IMR-90 (cell line): Measurements from ENCODE around the gene ABCE1. TPM values are rescaled to one million over a fixed set of nuclear protein-coding genes. Genes with fewer than 3 reads are reported as not detected.

Experiments
- ATAC-seq: fragments of 200-7000 bp; cut with Tn5 transposase; 2 replicates; pipeline ENCODE4 v1.9.1; 2020; ENCODE audit warnings: low read depth, mild to moderate bottlenecking, moderate library complexity
- BruUV-seq: library from RNA; stranded (reverse); fragments of 400-500 nt; replicated peaks from 2 replicates; lab custom pipeline; 2021; lab: Mats Ljungman, UMichigan
- CTCF ChIA-PET: fragments of 300-600 bp; formaldehyde crosslinking; extraction: SDS; loops from one replicate; lab custom pipeline; 2021; ENCODE audit warnings: antibody characterized with exemption; lab: Yijun Ruan, JAX
- POLR2A ChIA-PET: fragments of 300-600 bp; sonication (Branson Sonifier 250); formaldehyde crosslinking; loops from one replicate; lab custom pipeline; 2022; ENCODE audit warnings: antibody characterized with exemption; ENCODE audit not compliant: unreplicated experiment; lab: Charles Lee
- DNase-seq: peaks from one replicate; pipeline ENCODE4 v3.0.0; 2013
- H2AFZ ChIP-seq: replicated peaks from 2 replicates; pipeline ENCODE3; 2013; ENCODE audit warnings: low read length, mild to moderate bottlenecking; ENCODE audit not compliant: poor library complexity
- H2AK5ac ChIP-seq: 2 replicates; pipeline ENCODE4 v1.6.1; 2013; ENCODE audit warnings: low read depth, low read length, inconsistent platforms
- H2AK9ac ChIP-seq: replicated peaks from 2 replicates; pipeline ENCODE3; 2013; ENCODE audit warnings: mild to moderate bottlenecking, low read depth, low read length, moderate library complexity; ENCODE audit not compliant: poor library complexity
- H2BK120ac ChIP-seq: 2 replicates; pipeline ENCODE4 v1.6.1; 2013; ENCODE audit warnings: low read depth, low read length, inconsistent platforms
- H2BK15ac ChIP-seq: 3 replicates; pipeline ENCODE4 v1.6.1; 2013; ENCODE audit warnings: low read depth, low read length, inconsistent platforms
- H2BK20ac ChIP-seq: 2 replicates; pipeline ENCODE4 v1.6.1; 2013; ENCODE audit warnings: low read depth, mild to moderate bottlenecking, inconsistent platforms, low read length, moderate library complexity
- H2BK5ac ChIP-seq: 2 replicates; pipeline ENCODE4 v1.6.1; 2013; ENCODE audit warnings: mild to moderate bottlenecking, low read depth, low read length, inconsistent platforms; ENCODE audit not compliant: poor library complexity, severe bottlenecking
- H3K14ac ChIP-seq: replicated peaks from 2 replicates; pipeline ENCODE4 v1.6.1; 2013; ENCODE audit warnings: low read depth, low read length, inconsistent platforms
- H3K18ac ChIP-seq: 2 replicates; pipeline ENCODE4 v1.6.1; 2013; ENCODE audit warnings: low read depth, low read length, control low read depth
- H3K23ac ChIP-seq: 2 replicates; pipeline ENCODE4 v1.6.1; 2013; ENCODE audit warnings: low read depth, low read length, inconsistent platforms
- H3K27ac ChIP-seq: 2 replicates; pipeline ENCODE4 v1.5.1; 2013; ENCODE audit warnings: mild to moderate bottlenecking, control low read depth, low read length; ENCODE audit not compliant: insufficient read depth
- H3K27me3 ChIP-seq: 2 replicates; pipeline ENCODE4 v1.6.1; 2013; ENCODE audit warnings: low read length; ENCODE audit not compliant: control insufficient read depth, insufficient read depth
- H3K36me3 ChIP-seq: 2 replicates; pipeline ENCODE4 v1.6.1; 2013; ENCODE audit warnings: low read length, mixed read lengths; ENCODE audit not compliant: control insufficient read depth, insufficient read depth
- H3K4ac ChIP-seq: 2 replicates; pipeline ENCODE4 v1.6.1; 2013; ENCODE audit warnings: low read depth, low read length, inconsistent platforms
- H3K4me1 ChIP-seq: 2 replicates; pipeline ENCODE4 v1.6.1; 2013; ENCODE audit warnings: low read length, mixed read lengths; ENCODE audit not compliant: control insufficient read depth, insufficient read depth
- H3K4me2 ChIP-seq: 2 replicates; pipeline ENCODE4 v1.6.1; 2013; ENCODE audit warnings: low read depth, mild to moderate bottlenecking, control low read depth, low read length, moderate library complexity
- H3K4me3 ChIP-seq: 2 replicates; pipeline ENCODE4 v1.5.1; 2013; ENCODE audit warnings: low read depth, mild to moderate bottlenecking, control low read depth, low read length, moderate library complexity; ENCODE audit not compliant: insufficient read depth
- H3K56ac ChIP-seq: 2 replicates; pipeline ENCODE4 v1.6.1; 2013; ENCODE audit warnings: low read length, inconsistent platforms; ENCODE audit not compliant: insufficient read depth; ENCODE audit errors: extremely low read depth
- H3K79me1 ChIP-seq, 2 experiments: 2 replicates each; pipeline ENCODE4 v1.6.1; 2013; ENCODE audit warnings: low read length in 2 of 2, inconsistent platforms in 1 of 2, low read depth in 1 of 2
- H3K9ac ChIP-seq: 2 replicates; pipeline ENCODE4 v1.6.1; 2013; ENCODE audit warnings: low read depth, low read length, control low read depth
- H3K9me1 ChIP-seq: 2 replicates; pipeline ENCODE4 v1.6.1; 2013; ENCODE audit warnings: low read length, inconsistent platforms; ENCODE audit not compliant: insufficient read depth
- H3K9me3 ChIP-seq: 2 replicates; pipeline ENCODE4 v1.6.1; 2013; ENCODE audit warnings: low read length; ENCODE audit not compliant: control insufficient read depth, insufficient read depth
- H4K20me1 ChIP-seq: 2 replicates; pipeline ENCODE4 v1.6.1; 2013; ENCODE audit warnings: low read length, inconsistent platforms; ENCODE audit not compliant: insufficient read depth
- H4K5ac ChIP-seq: 2 replicates; pipeline ENCODE4 v1.6.1; 2013; ENCODE audit warnings: mild to moderate bottlenecking, low read depth, low read length, control low read depth
- H4K8ac ChIP-seq, 2 experiments: 2 replicates each; pipeline ENCODE4 v1.6.1; 2013; ENCODE audit warnings: low read depth in 2 of 2, low read length in 2 of 2, control low read depth in 1 of 2, inconsistent platforms in 1 of 2
- H4K91ac ChIP-seq: 2 replicates; pipeline ENCODE4 v1.6.1; 2013; ENCODE audit warnings: low read depth, low read length, inconsistent platforms; ENCODE audit not compliant: insufficient read depth
- BHLHE40 ChIP-seq: fragments of 150-350 bp; IDR thresholded peaks from 2 replicates; pipeline ENCODE4 v1.6.1; 2016; ENCODE audit warnings: mild to moderate bottlenecking, low read depth, low read length
- CTCF ChIP-seq: conservative IDR thresholded peaks from 2 replicates; pipeline ENCODE4 v1.5.1; 2012; ENCODE audit warnings: mild to moderate bottlenecking, low read depth, low read length, improper control_type of control experiment
- ELK1 ChIP-seq: fragments of 150-350 bp; IDR thresholded peaks from 2 replicates; pipeline ENCODE4 v1.6.1; 2016; ENCODE audit warnings: low read depth, mild to moderate bottlenecking, low read length, moderate library complexity, borderline replicate concordance
- FOS ChIP-seq: fragments of 150-350 bp; IDR thresholded peaks from 2 replicates; pipeline ENCODE4 v1.6.1; 2016; ENCODE audit warnings: low read depth, low read length
- MXI1 ChIP-seq: IDR thresholded peaks from 2 replicates; pipeline ENCODE4 v1.6.1; 2012; ENCODE audit warnings: low read depth, mild to moderate bottlenecking, low read length, moderate library complexity, borderline replicate concordance
- NFE2L2 ChIP-seq: fragments of 150-350 bp; IDR thresholded peaks from 2 replicates; pipeline ENCODE4 v1.6.1; 2016; ENCODE audit warnings: low read depth, mild to moderate bottlenecking, low read length
- POLR2A ChIP-seq: IDR thresholded peaks from 2 replicates; pipeline ENCODE4 v1.6.1; 2012; ENCODE audit warnings: mild to moderate bottlenecking, low read depth, low read length
- RFX5 ChIP-seq: IDR thresholded peaks from 2 replicates; pipeline ENCODE4 v1.8.0; 2012; ENCODE audit warnings: low read depth, mild to moderate bottlenecking, low read length, moderate library complexity
- WGBS, 2 experiments: methylation state at CpG; one replicate each; pipeline versions ENCODE4 v1.1.5 to v1.1.7; 2013; ENCODE audit warnings: missing lambda C conversion rate in 2 of 2; ENCODE audit not compliant: insufficient read length in 1 of 2; ENCODE audit errors: extremely low coverage in 2 of 2; 5-methylcytosine and 5-hydroxymethylcytosine counted together
- dilution Hi-C: fragments of 300-500 bp; cut with HindIII; formaldehyde crosslinking; loops from one replicate; pipeline ENCODE4 v1.14.3; 2018; ENCODE audit warnings: low sequenced_read_pairs; ENCODE audit not compliant: unreplicated experiment
- in situ Hi-C: fragments of 300-500 bp; cut with MboI; formaldehyde crosslinking; loops from 3 replicates; pipeline ENCODE4 v1.14.3; 2019; ENCODE audit warnings: low sequenced_read_pairs, inconsistent platforms, mixed read lengths
- intact Hi-C: fragments of 100-400 bp; cut with micrococcal nuclease; formaldehyde crosslinking; loops from 2 replicates; pipeline ENCODE4 v1.10.0; 2022
- polyA plus RNA-seq, 3 experiments: library from polyadenylated mRNA; depleted of rRNA; stranded (reverse); fragments of >200 nt; gene quantifications; 2 replicates each; pipeline ENCODE4 v1.2.3, GENCODE V29; 2012; ENCODE audit warnings: low replicate concordance in 1 of 3
- total RNA-seq: library from RNA; depleted of rRNA; stranded (reverse); fragments of >200 nt; gene quantifications from 2 replicates; pipeline ENCODE4 v1.2.3, GENCODE V29; 2012
- TF ChIP-seq, protein P1 (sequence below): fragments of 150-350 bp; IDR thresholded peaks from 2 replicates; pipeline ENCODE4 v1.6.1; 2017; ENCODE audit warnings: mild to moderate bottlenecking, antibody characterized with exemption, low read length, low read depth

The ABCE1 gene
- total and polyA plus RNA-seq, 2 of the 4 experiments (the other 2 are of a cell fraction) = 54.5 to 219 TPM

GRCh38 chr4:145161549-145161948 lies 63.4 kb downstream of the ABCE1 start:
- DNase-seq = no peak
- Histone ChIP-seq H2BK120ac (no peak overlapping the region), H3K18ac (no peak overlapping the region), H3K4me3 (no peak overlapping the region), H3K4me1 (no peaks in the 10 kb centered on the region), H3K4me2 (no peak overlapping the region), H2BK15ac (no peak overlapping the region), H3K27ac (no peak overlapping the region), H3K9me1 (no peaks in the 10 kb centered on the region), H3K79me1 (peaks cover 12 to 13% of the 10 kb centered on the region in 2 experiments), H2AK9ac (no peak overlapping the region), H3K9ac (no peak overlapping the region), H3K27me3 (no peaks in the 10 kb centered on the region), H4K5ac (no peak overlapping the region), H2AFZ (no peak overlapping the region), H4K8ac (no peak overlapping the region), H3K9me3 (no peaks in the 10 kb centered on the region), H4K20me1 (no peaks in the 10 kb centered on the region), H3K14ac (no peak overlapping the region), H2BK5ac (no peak overlapping the region), H2AK5ac (no peak overlapping the region), H3K36me3 (peaks cover 11% of the 10 kb centered on the region), H3K56ac (no peak overlapping the region), H3K23ac (no peak overlapping the region), H2BK20ac (no peak overlapping the region), H3K4ac (no peak overlapping the region), H4K91ac (no peak overlapping the region)
- TF ChIP-seq MXI1 = no peak
- no peak for TF ChIP-seq RFX5
- TF ChIP-seq NFE2L2 = no peak
- no peak for TF ChIP-seq POLR2A
- TF ChIP-seq, protein P1, sequence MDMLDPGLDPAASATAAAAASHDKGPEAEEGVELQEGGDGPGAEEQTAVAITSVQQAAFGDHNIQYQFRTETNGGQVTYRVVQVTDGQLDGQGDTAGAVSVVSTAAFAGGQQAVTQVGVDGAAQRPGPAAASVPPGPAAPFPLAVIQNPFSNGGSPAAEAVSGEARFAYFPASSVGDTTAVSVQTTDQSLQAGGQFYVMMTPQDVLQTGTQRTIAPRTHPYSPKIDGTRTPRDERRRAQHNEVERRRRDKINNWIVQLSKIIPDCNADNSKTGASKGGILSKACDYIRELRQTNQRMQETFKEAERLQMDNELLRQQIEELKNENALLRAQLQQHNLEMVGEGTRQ = no peak
- no peak for TF ChIP-seq ELK1
- no peak for TF ChIP-seq BHLHE40
- no peak for TF ChIP-seq FOS
- no peak for TF ChIP-seq CTCF
- ChIA-PET POLR2A (no interaction called here), CTCF (interaction anchor here (0.6 kb wide), 1 partner anchor 15 kb away, joined by 3 read pairs; no protein-coding TSS in a partner anchor)
- dilution Hi-C loops = no loop called here
- intact Hi-C loops = no loop called here
- no peak for ATAC-seq
- in situ Hi-C loops = no loop called here
- WGBS, 2 experiments = no CpG with 5 or more reads among the region's 2 CpGs
- BruUV-seq = no TSS peak
